Prostate gland (tissue), 2 donors: ENCODE measurements around the gene SLC6A12. TPM values are rescaled to one million over a fixed set of nuclear protein-coding genes. Genes with fewer than 3 reads are reported as not detected.
"Not testable (repeated sequence)": the region's sequence is repeated elsewhere in the genome, so short reads cannot be mapped to it uniquely, and the experiment has no call there.

Experiments used
- DNase-seq: peaks from one replicate; pipeline ENCODE4 v3.0.0-alpha.2; 2019; ENCODE audit warnings: low spot score
- H3K27ac ChIP-seq, 2 donors: fragments of 200-600 bp; sonication (generic); 2 replicates each; pipeline ENCODE4 v1.5.1; 2017 to 2019
- H3K27me3 ChIP-seq: fragments of 200-600 bp; sonication (generic); replicated peaks from 2 replicates; pipeline ENCODE4 v1.5.1; 2019; ENCODE audit not compliant: insufficient read depth
- H3K36me3 ChIP-seq, 2 donors: fragments of 200-600 bp; sonication (generic); 1 replicate in 1 of 2; 2 replicates in 1 of 2; pipeline versions ENCODE4 v1.5.1 to v1.8.1; 2017 to 2019
- H3K4me1 ChIP-seq: fragments of 200-600 bp; sonication (generic); replicated peaks from 2 replicates; pipeline ENCODE4 v1.5.1; 2019
- H3K4me3 ChIP-seq, 2 donors: fragments of 200-600 bp; sonication (generic); 2 replicates each; pipeline ENCODE4 v1.5.1; 2017 to 2019
- H3K9me3 ChIP-seq: fragments of 200-600 bp; sonication (generic); 2 replicates; pipeline ENCODE4 v1.5.1; 2017
- POLR2A ChIP-seq: fragments of 450-650 bp; IDR thresholded peaks from one replicate; pipeline ENCODE4 v1.6.1; 2016; ENCODE audit warnings: antibody characterized with exemption, mild to moderate bottlenecking
- POLR2AphosphoS5 ChIP-seq: sonication (generic); formaldehyde crosslinking; IDR thresholded peaks from one replicate; pipeline ENCODE4 v1.6.1; 2017; ENCODE audit warnings: antibody characterized with exemption
- WGBS: methylation state at CpG from one replicate; pipeline ENCODE4 v1.1.5; 2018; 5-methylcytosine and 5-hydroxymethylcytosine counted together
- intact Hi-C: fragments of 100-400 bp; cut with DNase I; formaldehyde crosslinking; loops from one replicate; pipeline ENCODE4 v1.14.2; 2022
- total RNA-seq, 2 donors: library from RNA; depleted of rRNA; stranded (reverse); fragments of >200 nt; gene quantifications; one replicate each; pipeline ENCODE4 v1.1.0, GENCODE V29; 2016
- TF ChIP-seq, protein P1 (sequence below), 4 experiments: fragments of 200-600 bp in 2 of 4; fragments of 450-650 bp in 2 of 4; sonication (generic) in 2 of 4; IDR thresholded peaks; 1 replicate in 3 of 4; 2 replicates in 1 of 4; pipeline ENCODE4 v1.5.1; 2016 to 2019; ENCODE audit warnings: antibody characterized with exemption in 4 of 4, mild to moderate bottlenecking in 2 of 4, moderate library complexity in 2 of 4

Gene SLC6A12
- total RNA-seq, 2 donors from 2014 or later: 1.0 to 1.9 TPM

DNA sequence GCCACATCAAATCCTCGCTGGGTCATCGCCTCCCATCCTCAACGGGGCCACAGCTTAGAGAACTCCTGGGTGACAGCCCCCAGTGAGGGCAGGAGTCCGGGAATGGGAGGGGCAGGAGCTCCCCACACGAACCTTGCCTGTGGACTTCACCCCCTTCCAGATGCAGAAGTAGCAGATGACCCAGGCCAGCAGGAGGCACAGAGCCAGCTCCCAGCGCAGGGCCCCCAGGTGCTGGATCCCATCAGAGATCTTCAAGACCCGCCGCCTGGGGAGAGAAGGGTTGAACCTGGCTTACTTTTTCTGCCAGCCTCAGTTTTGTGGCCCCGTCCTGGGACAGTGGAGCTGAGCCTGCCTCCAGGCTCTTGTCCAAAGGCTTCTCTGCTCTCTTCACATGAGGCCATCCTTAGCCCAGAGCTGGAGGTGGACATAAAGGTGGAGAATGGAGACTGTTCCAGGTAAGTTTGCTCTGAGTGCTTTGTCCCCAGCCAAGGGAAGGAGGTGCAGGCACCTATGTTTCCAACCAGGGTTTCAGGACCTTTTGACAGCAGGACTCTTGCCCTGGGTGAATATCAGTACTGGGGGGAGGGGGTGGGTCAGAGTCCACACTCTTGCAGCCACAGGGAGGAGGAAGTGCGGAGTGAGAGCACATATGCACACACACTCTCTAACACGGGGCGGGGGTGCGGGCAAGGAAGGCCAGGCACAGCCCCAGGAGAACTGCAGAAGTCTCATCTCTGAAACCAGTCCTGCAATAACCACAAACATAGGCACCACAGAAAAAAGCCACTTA is 23.3 kb upstream of the SLC6A12 start:
- Histone ChIP-seq H3K4me1 (no peaks in the 10 kb centered on the region), H3K36me3 (no peaks in the 10 kb centered on the region), H3K9me3 (no peaks in the 10 kb centered on the region), H3K4me3 (no peak overlapping the region), H3K27ac (no peak overlapping the region), H3K27me3 (no peaks in the 10 kb centered on the region)
- 91% methylated on average over 13 of the region's 13 CpGs for WGBS
- TF ChIP-seq, protein P1, sequence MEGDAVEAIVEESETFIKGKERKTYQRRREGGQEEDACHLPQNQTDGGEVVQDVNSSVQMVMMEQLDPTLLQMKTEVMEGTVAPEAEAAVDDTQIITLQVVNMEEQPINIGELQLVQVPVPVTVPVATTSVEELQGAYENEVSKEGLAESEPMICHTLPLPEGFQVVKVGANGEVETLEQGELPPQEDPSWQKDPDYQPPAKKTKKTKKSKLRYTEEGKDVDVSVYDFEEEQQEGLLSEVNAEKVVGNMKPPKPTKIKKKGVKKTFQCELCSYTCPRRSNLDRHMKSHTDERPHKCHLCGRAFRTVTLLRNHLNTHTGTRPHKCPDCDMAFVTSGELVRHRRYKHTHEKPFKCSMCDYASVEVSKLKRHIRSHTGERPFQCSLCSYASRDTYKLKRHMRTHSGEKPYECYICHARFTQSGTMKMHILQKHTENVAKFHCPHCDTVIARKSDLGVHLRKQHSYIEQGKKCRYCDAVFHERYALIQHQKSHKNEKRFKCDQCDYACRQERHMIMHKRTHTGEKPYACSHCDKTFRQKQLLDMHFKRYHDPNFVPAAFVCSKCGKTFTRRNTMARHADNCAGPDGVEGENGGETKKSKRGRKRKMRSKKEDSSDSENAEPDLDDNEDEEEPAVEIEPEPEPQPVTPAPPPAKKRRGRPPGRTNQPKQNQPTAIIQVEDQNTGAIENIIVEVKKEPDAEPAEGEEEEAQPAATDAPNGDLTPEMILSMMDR (IDR thresholded peaks at IDR 0.05): no peak
- TF ChIP-seq POLR2AphosphoS5 (no peak), POLR2A (no peak)
- intact Hi-C loops: no loop called here
- no peak for DNase-seq

DNA sequence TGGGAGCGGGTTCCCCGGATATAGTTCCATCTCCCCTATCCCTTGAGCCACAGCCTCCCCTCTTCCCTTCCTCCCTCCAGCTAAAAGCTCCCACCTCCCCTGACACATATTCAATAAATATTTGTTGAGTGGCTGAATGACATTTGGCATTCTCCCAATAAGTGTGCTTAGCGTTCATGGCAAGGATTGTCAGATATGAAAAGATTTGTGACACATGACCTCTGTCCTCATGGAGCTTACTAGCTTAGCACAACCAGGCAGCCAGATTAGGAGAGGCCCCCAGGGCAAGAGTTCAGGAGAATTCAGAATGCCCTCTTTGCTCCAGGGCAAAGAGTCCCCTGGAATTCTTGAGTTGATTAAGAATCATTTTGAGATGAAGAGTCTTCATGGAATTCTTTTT is 22.5 kb upstream of the SLC6A12 start:
- 83% methylated on average over 3 of the region's 3 CpGs for WGBS
- Histone ChIP-seq H3K4me1 (no peaks in the 10 kb centered on the region), H3K27me3 (no peaks in the 10 kb centered on the region), H3K27ac (no peak overlapping the region), H3K36me3 (no peaks in the 10 kb centered on the region), H3K9me3 (no peaks in the 10 kb centered on the region), H3K4me3 (no peak overlapping the region)
- TF ChIP-seq POLR2AphosphoS5: no peak
- TF ChIP-seq, protein P1 (IDR thresholded peaks at IDR 0.05): no peak
- no peak for TF ChIP-seq POLR2A
- DNase-seq: no peak
- intact Hi-C loops: no loop called here

DNA sequence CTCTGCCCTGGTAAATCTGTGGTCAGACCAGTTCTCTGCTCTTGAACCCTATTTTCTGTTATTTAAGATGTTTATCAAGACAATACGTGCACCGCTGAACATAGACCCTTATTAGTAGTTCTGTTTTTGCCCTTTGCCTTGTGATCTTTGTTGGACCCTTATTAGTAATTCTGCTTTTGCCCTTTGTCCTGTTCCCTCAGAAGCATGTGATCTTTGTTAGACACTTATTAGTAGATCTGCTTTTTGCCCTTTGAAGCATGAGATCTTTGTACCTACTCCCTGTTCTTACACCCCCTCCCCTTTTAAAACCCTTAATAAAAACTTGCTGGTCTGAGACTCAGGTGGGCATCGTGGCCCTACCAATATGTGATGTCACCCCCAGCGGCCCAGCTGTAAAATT is 22.0 kb upstream of the SLC6A12 start:
- intact Hi-C loops, H3K36me3 ChIP-seq, H3K27ac ChIP-seq, H3K27me3 ChIP-seq, H3K4me3 ChIP-seq, DNase-seq, H3K4me1 ChIP-seq, H3K9me3 ChIP-seq: not testable (repeated sequence)
- WGBS: 88% methylated on average over 4 of the region's 4 CpGs

GRCh38 chr12:234891-235415 is 21.0 kb upstream of the SLC6A12 start:
- no peaks in the 10 kb centered on the region for H3K9me3 ChIP-seq
- intact Hi-C loops: no loop called here
- no peaks in the 10 kb centered on the region for H3K27me3 ChIP-seq
- H3K4me1 ChIP-seq: no peaks in the 10 kb centered on the region
- no peak overlapping the region for H3K27ac ChIP-seq
- TF ChIP-seq POLR2AphosphoS5 (no peak), POLR2A (no peak)
- TF ChIP-seq, protein P1 (IDR thresholded peaks at IDR 0.05): no peak
- no peak for DNase-seq
- H3K36me3 ChIP-seq: no peaks in the 10 kb centered on the region
- 94% methylated on average over 10 of the region's 10 CpGs for WGBS
- no peak overlapping the region for H3K4me3 ChIP-seq

GRCh38 chr12:234019-234418 is 20.1 kb upstream of the SLC6A12 start:
- no peaks in the 10 kb centered on the region for H3K36me3 ChIP-seq
- DNase-seq: no peak
- H3K4me3 ChIP-seq: no peak overlapping the region
- H3K27ac ChIP-seq: no peak overlapping the region
- 84% methylated on average over 7 of the region's 7 CpGs for WGBS
- TF ChIP-seq POLR2A (no peak), POLR2AphosphoS5 (no peak)
- TF ChIP-seq, protein P1 (IDR thresholded peaks at IDR 0.05): no peak
- H3K27me3 ChIP-seq: no peaks in the 10 kb centered on the region
- no peaks in the 10 kb centered on the region for H3K9me3 ChIP-seq
- no peaks in the 10 kb centered on the region for H3K4me1 ChIP-seq
- intact Hi-C loops: no loop called here
